HG03575 (cell line): ENCODE results near the gene GPR101.

Experiments
- ATAC-seq: cut with Tn5 transposase; IDR thresholded peaks from one replicate; pipeline ENCODE4 v1.9.1; 2021; ENCODE audit not compliant: unreplicated experiment, insufficient number of reproducible peaks, low FRiP score; ENCODE audit errors: extremely low read depth

GPR101 gene

GRCh38 chrX:137033774-137034507 is at the start of gene GPR101:
Gene GPR101, minus strand, starts transcription at chrX:137033995. Its CDS starts 2,321 bp downstream, at chrX:137031674.
- ATAC-seq: no peak

- no peak for ATAC-seq
These were observed 47.4 kb upstream of the GPR101 start for GRCh38 chrX:137081239-137081638.

- no peak for ATAC-seq
These were observed 38.6 kb upstream of the GPR101 start for GRCh38 chrX:137072396-137072795.

GRCh38 chrX:137071596-137071995 is 37.8 kb upstream of the GPR101 start:
- ATAC-seq: no peak

GRCh38 chrX:137067147-137067546 is 33.4 kb upstream of the GPR101 start:
- no peak for ATAC-seq

- no peak for ATAC-seq
These were observed 29.3 kb upstream of the GPR101 start for GRCh38 chrX:137062915-137063617.

GRCh38 chrX:137058339-137059127 is 24.7 kb upstream of the GPR101 start:
- no peak for ATAC-seq

- ATAC-seq: no peak
These were observed 18.9 kb upstream of the GPR101 start for GRCh38 chrX:137052643-137053235.

GRCh38 chrX:137051978-137052642 is 18.3 kb upstream of the GPR101 start:
- ATAC-seq: no peak

GRCh38 chrX:137044893-137045292 is 11.1 kb upstream of the GPR101 start:
- ATAC-seq: no peak

GRCh38 chrX:137043736-137044135 is 9.9 kb upstream of the GPR101 start:
- ATAC-seq: no peak

GRCh38 chrX:137041329-137041728 is 7.5 kb upstream of the GPR101 start:
- ATAC-seq: no peak

GRCh38 chrX:137040113-137040794 is 6.5 kb upstream of the GPR101 start:
- ATAC-seq: no peak

GRCh38 chrX:137034508-137034872 is 695 bp upstream of the GPR101 start:
- ATAC-seq: no peak

GRCh38 chrX:137032841-137033773 is 688 bp downstream of the GPR101 start:
- ATAC-seq: no peak

- no peak for ATAC-seq
These were observed 1.5 kb downstream of the GPR101 start for GRCh38 chrX:137032341-137032694.

- ATAC-seq: no peak
These were observed 2.1 kb downstream of the GPR101 start for GRCh38 chrX:137031517-137032340.
